GM06990 (cell line): Measurements from ENCODE around the gene PACC1.
"Not testable (repeated sequence)": the region's sequence is repeated elsewhere in the genome, so short reads cannot be mapped to it uniquely, and the experiment has no call there.

ENCODE experiments used
- DNase-seq: peaks from one replicate; pipeline ENCODE4 v3.0.0-alpha.2; 2011; ENCODE audit not compliant: insufficient read length; ENCODE audit errors: extremely low read depth
- H3K27me3 ChIP-seq: replicated peaks from 2 replicates; pipeline ENCODE4 v1.6.0; 2011; ENCODE audit warnings: low read length; ENCODE audit not compliant: control insufficient read depth, insufficient read depth
- H3K36me3 ChIP-seq: 2 replicates; pipeline ENCODE4 v1.5.1; 2011; ENCODE audit warnings: low read length; ENCODE audit not compliant: control insufficient read depth, insufficient read depth
- H3K4me3 ChIP-seq: replicated peaks from 2 replicates; pipeline ENCODE4 v1.5.1; 2011; ENCODE audit warnings: low read depth, mild to moderate bottlenecking, control low read depth, low read length
- CTCF ChIP-seq: IDR thresholded peaks from 2 replicates; pipeline ENCODE4 v1.5.1; 2011; ENCODE audit warnings: low read length, control low read depth, mild to moderate bottlenecking, inconsistent platforms; ENCODE audit not compliant: insufficient read depth, poor library complexity, severe bottlenecking

PACC1 gene

DNA sequence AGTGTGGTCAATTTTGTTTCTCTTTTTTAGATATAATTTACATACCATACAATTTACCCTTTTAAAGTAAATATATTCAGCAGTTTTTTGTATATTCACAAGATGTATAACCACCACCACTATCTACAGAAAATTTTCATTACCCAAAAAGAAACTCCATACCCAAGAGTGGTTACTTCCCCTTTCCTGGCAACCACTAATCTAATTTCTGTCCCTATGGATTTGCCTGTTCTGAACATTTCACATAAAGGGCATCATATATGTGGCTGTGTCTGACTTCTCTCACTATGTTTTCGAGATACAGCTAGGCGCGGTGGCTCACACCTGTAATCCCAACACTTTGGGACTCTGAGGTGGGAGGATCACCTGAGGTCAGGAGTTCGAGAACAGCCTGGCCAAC, 13.6 kb downstream of the PACC1 start:
- TF ChIP-seq CTCF, result no peak
- H3K36me3 ChIP-seq, result peaks cover 5% of the 10 kb centered on the region
- no peaks in the 10 kb centered on the region for H3K27me3 ChIP-seq
- H3K4me3 ChIP-seq, result no peak overlapping the region
- DNase-seq, result no peak

DNA sequence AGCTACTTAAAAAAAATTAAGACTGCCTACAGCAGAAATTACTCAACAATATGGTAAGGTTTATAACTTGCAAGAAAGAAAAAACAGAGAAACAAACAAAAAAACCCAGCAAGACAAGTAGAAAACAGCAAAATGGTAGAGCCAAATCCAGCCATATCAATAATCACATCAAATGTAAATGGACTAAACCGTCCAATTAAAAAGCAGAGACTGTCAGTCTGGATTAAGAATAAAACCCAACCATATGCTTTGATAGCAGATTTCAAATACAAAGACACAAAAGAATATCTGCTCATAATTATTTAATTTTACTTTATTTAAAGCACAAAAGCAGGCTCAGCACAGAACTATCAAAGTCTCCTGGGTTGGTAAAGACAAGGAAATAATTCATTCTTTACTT, 17.5 kb downstream of the PACC1 start:
- Histone ChIP-seq H3K27me3 (no peaks in the 10 kb centered on the region), H3K4me3 (no peak overlapping the region), H3K36me3 (no peaks in the 10 kb centered on the region)
- TF ChIP-seq CTCF, result no peak
- no peak for DNase-seq

DNA sequence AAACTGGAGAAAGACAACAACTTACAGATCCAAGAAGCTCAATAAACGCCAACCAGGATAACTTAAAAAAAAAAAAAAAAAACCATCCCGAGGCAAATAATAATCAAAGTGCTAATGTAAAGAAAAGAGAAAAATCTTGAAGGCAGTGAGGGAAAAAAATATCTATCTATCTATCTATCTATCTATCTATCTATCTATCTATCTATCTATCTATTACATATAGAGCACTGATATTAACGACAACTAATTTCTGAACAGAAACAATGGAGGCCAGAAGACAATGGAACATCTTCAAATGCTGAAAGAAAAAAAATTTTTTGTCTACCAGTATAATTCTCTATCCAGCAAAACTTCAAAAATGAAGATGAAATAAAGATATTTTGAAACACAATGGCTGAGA, 18.0 kb downstream of the PACC1 start:
- Histone ChIP-seq H3K27me3 (no peaks in the 10 kb centered on the region), H3K4me3 (no peak overlapping the region), H3K36me3 (no peaks in the 10 kb centered on the region)
- no peak for DNase-seq
- no peak for TF ChIP-seq CTCF

DNA sequence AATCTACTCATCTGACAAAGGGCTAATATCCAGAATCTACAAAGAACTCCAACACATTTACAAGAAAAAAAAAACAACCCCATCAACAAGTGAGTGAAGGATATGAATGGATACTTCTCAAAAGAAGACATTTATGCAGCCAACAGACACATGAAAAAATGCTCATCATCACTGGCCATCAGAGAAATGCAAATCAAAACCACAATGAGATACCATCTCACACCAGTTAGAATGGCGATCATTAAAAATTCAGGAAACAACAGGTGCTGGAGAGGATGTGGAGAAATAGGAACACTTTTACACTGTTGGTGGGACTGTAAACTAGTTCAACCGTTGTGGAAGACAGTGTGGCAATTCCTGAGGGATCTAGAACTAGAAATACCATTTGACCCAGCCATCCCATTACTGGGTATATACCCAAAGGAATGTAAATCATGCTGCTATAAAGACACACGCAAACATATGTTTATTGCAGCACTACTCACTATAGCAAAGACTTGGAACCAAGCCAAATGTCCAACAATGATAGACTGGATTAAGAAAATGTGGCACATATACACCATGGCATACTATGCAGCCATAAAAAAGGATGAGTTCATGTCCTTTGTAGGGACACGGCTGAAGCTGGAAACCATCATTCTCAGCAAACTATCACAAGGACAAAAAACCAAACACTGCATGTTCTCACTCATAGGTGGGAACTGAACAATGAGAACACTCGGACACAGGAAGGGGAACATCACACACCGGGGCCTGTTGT, 18.8 kb downstream of the PACC1 start:
- DNase-seq, H3K4me3 ChIP-seq, H3K27me3 ChIP-seq, H3K36me3 ChIP-seq: not testable (repeated sequence)

- no peak for TF ChIP-seq CTCF
- no peak overlapping the region for H3K4me3 ChIP-seq
- peaks cover 13% of the 10 kb centered on the region for H3K36me3 ChIP-seq
- no peak for DNase-seq
- no peaks in the 10 kb centered on the region for H3K27me3 ChIP-seq
These were observed 25.5 kb downstream of the PACC1 start for GRCh38 chr1:212388985-212389716.

GRCh38 chr1:212386029-212386428, 28.7 kb downstream of the PACC1 start:
- Histone ChIP-seq H3K27me3 (no peaks in the 10 kb centered on the region), H3K4me3 (no peak overlapping the region), H3K36me3 (peaks cover 16% of the 10 kb centered on the region)
- no peak for DNase-seq
- no peak for TF ChIP-seq CTCF
